Putamen (tissue), 1 donor: Measurements from ENCODE around the gene PYGB.
A peak's percentile ranks its signal among the peaks of the same experiment; 100 is the strongest.

Source experiments
- DNase-seq: peaks from one replicate; pipeline ENCODE4 v3.0.0-alpha.2; 2016; ENCODE audit warnings: low spot score

Gene PYGB

GRCh38 chr20:25247956-25248785 lies at the start of gene PYGB:
TSS of gene PYGB (plus strand) at chr20:25248085. CDS start at chr20:25248179, 94 bp downstream.
- DNase-seq, result peak; percentile 86

- DNase-seq, result no peak
Observed at GRCh38 chr20:25198663-25199383, 49.1 kb upstream of the PYGB start.

GRCh38 chr20:25199473-25200260 lies 48.2 kb upstream of the PYGB start:
- no peak for DNase-seq

- no peak for DNase-seq
Observed at GRCh38 chr20:25203089-25203488, 44.8 kb upstream of the PYGB start.

- no peak for DNase-seq
Observed at GRCh38 chr20:25203871-25204320, 44.0 kb upstream of the PYGB start.

GRCh38 chr20:25204550-25205276 lies 43.2 kb upstream of the PYGB start:
- DNase-seq, result no peak

- no peak for DNase-seq
Observed at GRCh38 chr20:25205277-25206062, 42.4 kb upstream of the PYGB start.

GRCh38 chr20:25206063-25206403 lies 41.9 kb upstream of the PYGB start:
- DNase-seq, result no peak

GRCh38 chr20:25206548-25206947 lies 41.3 kb upstream of the PYGB start:
- DNase-seq, result no peak

GRCh38 chr20:25207149-25207959 lies 40.5 kb upstream of the PYGB start:
- DNase-seq, result no peak

GRCh38 chr20:25207960-25208534 lies 39.8 kb upstream of the PYGB start:
- no peak for DNase-seq

- no peak for DNase-seq
Observed at GRCh38 chr20:25209400-25209799, 38.5 kb upstream of the PYGB start.

- DNase-seq, result no peak
Observed at GRCh38 chr20:25209911-25210310, 38.0 kb upstream of the PYGB start.

GRCh38 chr20:25211273-25211672 lies 36.6 kb upstream of the PYGB start:
- DNase-seq, result no peak

- DNase-seq, result no peak
Observed at GRCh38 chr20:25212242-25212641, 35.6 kb upstream of the PYGB start.

- DNase-seq, result no peak
Observed at GRCh38 chr20:25213566-25214425, 34.1 kb upstream of the PYGB start.

- DNase-seq, result no peak
Observed at GRCh38 chr20:25214426-25214790, 33.5 kb upstream of the PYGB start.

GRCh38 chr20:25214819-25215218 lies 33.1 kb upstream of the PYGB start:
- DNase-seq, result peak; percentile 57

- DNase-seq, result no peak
Observed at GRCh38 chr20:25215521-25215920, 32.4 kb upstream of the PYGB start.
